Activated CD4-positive, alpha-beta T cell treated with anti-CD3 and anti-CD28 coated beads for 36 hours (primary cell): Measurements from ENCODE around the gene PRKG1. TPM values are rescaled to one million over a fixed set of nuclear protein-coding genes. Genes with fewer than 3 reads are reported as not detected.

Experiments used
- ATAC-seq: fragments of 200-7000 bp; cut with Tn5 transposase; one replicate; pipeline ENCODE4 v1.10.0; 2021; ENCODE audit warnings: mild to moderate bottlenecking, moderate library complexity
- CTCF ChIA-PET: fragments of 350-600 bp; sonication (Branson Sonifier 250); formaldehyde crosslinking; loops from one replicate; lab custom pipeline; 2021; ENCODE audit warnings: antibody characterized with exemption; lab: Charles Lee
- POLR2A ChIA-PET: fragments of 350-600 bp; sonication (Branson Sonifier 250); formaldehyde crosslinking; loops from one replicate; lab custom pipeline; 2021; ENCODE audit warnings: antibody characterized with exemption, inconsistent platforms; lab: Charles Lee
- DNase-seq: peaks from one replicate; pipeline ENCODE4 v3.0.0-alpha.2; 2020
- H3K27ac Mint-ChIP-seq: one replicate; pipeline ENCODE4 v1.8.0; 2021; ENCODE audit warnings: mixed read lengths
- H3K27me3 Mint-ChIP-seq: one replicate; pipeline ENCODE4 v1.8.0; 2021; ENCODE audit warnings: mixed read lengths
- H3K36me3 Mint-ChIP-seq: one replicate; pipeline ENCODE4 v1.8.0; 2021; ENCODE audit warnings: low read depth, mixed read lengths
- H3K4me1 Mint-ChIP-seq: one replicate; pipeline ENCODE4 v1.8.0; 2021; ENCODE audit warnings: mixed read lengths
- H3K4me3 Mint-ChIP-seq: one replicate; pipeline ENCODE4 v1.8.0; 2021; ENCODE audit warnings: mild to moderate bottlenecking, moderate library complexity, mixed read lengths
- H3K9me3 Mint-ChIP-seq: one replicate; pipeline ENCODE4 v1.8.0; 2021; ENCODE audit warnings: low read depth, mixed read lengths
- intact Hi-C, 2 experiments: fragments of 100-400 bp; cut with DNase I in 1 of 2; cut with micrococcal nuclease in 1 of 2; formaldehyde crosslinking; loops; one replicate each; pipeline versions ENCODE4 v1.14.2 to v1.15.1; 2022 to 2024; cut with DNase I, micrococcal nuclease
- total RNA-seq, 2 experiments: library from RNA; stranded (reverse); gene quantifications; one replicate each; pipeline ENCODE4 v1.2.3, GENCODE V29; 2021

The PRKG1 gene
- total RNA-seq, 2 experiments from 2014 or later, result not detected

DNA sequence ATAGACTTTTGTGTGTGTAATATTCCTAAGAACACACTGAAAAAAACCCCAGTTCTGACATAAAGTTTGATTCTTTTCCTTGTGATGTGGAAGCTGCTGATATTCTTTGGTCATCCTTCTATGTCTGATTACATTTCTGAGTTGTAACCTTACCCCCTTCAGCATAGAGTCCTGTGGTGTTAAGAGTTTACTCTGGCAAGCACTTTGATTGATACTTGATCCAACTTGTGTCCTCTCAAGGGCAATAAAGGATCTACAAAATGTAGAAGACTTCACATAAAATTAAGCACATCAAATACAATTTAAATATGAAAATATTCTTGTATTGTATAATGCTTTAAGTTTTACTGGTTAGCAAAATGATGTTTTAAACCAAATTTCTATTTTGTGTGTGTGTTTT lies 1018.1 kb downstream of the PRKG1 start:
- intact Hi-C loops, result no loop called here
- ATAC-seq (no peak), DNase-seq (no peak)
- Mint-ChIP-seq H3K27me3 (no peaks in the 10 kb centered on the region), H3K4me3 (no peak overlapping the region), H3K27ac (no peak overlapping the region), H3K4me1 (no peaks in the 10 kb centered on the region), H3K36me3 (no peaks in the 10 kb centered on the region), H3K9me3 (no peaks in the 10 kb centered on the region)
- CTCF ChIA-PET, result no interaction called here
- POLR2A ChIA-PET, result no interaction called here

DNA sequence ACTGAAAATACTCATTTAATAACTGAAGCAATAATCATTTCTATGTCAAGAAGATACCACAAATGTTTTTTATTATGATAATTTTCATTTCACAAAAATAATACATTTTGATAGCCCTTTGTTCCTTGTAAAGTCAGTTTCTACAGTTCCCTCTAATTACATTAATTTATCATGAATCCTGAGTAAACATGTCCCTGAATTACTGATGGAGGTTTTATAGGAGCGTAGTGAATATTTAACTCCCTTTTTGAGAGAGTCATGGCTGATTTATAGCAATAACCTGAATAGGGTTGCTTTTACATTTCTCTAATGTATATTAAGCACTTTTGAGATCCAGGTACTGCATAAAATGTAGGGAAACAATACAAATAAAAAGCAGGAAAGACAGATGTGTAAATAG lies 1023.8 kb downstream of the PRKG1 start:
- ATAC-seq (no peak), DNase-seq (no peak)
- Mint-ChIP-seq H3K9me3 (no peaks in the 10 kb centered on the region), H3K27me3 (no peaks in the 10 kb centered on the region), H3K36me3 (no peaks in the 10 kb centered on the region), H3K4me1 (no peaks in the 10 kb centered on the region), H3K27ac (no peak overlapping the region), H3K4me3 (no peak overlapping the region)
- CTCF ChIA-PET, result no interaction called here
- intact Hi-C loops, result no loop called here
- POLR2A ChIA-PET, result no interaction called here

DNA sequence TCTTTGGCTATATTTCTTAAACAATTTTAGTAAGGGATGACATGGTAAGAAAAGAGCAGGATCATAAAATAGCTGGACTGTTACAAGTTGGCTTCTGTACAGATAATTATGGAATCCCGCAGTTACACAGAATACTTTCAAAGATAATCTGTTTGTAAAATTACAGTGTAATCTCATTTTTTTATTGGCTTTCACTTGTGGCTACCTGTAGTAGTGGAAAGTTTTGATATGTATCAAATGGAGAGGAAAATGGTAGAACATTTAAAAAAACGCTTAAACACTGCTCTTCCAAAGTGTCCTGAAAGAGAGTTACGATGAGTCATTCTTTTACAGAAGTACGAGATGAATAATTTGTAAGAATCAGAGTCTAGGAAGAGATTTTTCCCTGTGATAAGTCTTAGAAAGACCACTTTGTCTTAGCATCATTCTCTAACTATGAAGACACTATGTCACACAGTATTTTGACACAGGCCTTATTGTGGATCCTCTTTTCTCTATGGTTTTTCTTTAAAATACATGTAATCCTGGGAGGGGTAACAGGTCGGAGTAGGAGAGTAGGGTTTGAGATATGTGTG lies 1024.8 kb downstream of the PRKG1 start:
- Mint-ChIP-seq H3K4me3 (no peak overlapping the region), H3K27me3 (no peaks in the 10 kb centered on the region), H3K9me3 (no peaks in the 10 kb centered on the region), H3K36me3 (no peaks in the 10 kb centered on the region), H3K4me1 (no peaks in the 10 kb centered on the region), H3K27ac (no peak overlapping the region)
- ATAC-seq (no peak), DNase-seq (no peak)
- ChIA-PET POLR2A (no interaction called here), CTCF (no interaction called here)
- intact Hi-C loops, result no loop called here

DNA sequence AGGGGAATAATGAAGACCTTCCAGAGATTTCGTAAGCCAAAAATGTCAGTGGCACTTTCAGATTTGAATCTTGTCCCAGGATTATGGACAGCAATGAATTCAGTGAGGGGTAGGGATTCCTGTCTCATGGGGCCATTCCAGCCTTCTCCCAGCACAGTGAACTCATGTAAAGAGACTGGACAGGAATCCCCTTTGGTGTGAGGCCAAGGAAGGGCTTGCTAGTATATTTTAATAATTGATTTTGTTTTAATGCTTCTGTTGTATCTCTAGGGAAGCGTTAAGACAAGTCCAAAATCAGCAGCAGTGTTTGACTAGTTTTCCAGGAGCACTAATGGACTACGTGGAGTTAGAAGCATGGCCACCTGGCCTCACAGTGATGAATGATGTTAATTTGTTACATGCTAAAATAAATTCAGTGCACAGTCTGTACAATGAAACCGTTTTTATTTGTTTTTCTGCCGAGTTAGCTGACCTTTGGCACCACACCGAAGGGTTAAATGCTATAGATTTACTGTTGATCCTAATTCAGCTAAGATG lies 1025.8 kb downstream of the PRKG1 start:
- Mint-ChIP-seq H3K27ac (no peak overlapping the region), H3K4me3 (no peak overlapping the region), H3K36me3 (no peaks in the 10 kb centered on the region), H3K4me1 (no peaks in the 10 kb centered on the region), H3K27me3 (no peaks in the 10 kb centered on the region), H3K9me3 (no peaks in the 10 kb centered on the region)
- POLR2A ChIA-PET, result no interaction called here
- DNase-seq (no peak), ATAC-seq (no peak)
- intact Hi-C loops, result no loop called here
- CTCF ChIA-PET, result no interaction called here

DNA sequence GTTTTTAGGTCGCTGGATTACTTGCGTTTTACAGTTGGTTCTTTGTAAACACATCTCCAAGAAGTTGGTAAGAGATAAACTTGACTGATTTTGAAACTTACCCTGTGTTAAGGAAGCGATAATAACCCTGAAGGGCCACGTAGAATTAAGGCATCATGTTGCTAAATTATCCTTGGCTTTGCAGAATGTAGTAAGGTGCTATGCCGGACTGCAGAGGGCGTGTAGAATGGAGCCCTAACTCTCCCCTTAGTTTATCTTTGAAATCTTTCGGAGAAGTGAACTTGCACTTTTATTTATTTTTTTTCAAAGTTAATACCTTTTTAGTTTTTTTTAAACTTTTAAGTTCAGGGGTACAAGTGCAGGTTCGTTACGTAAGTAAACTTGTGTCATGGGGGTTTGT lies 1031.0 kb downstream of the PRKG1 start:
- H3K4me1 Mint-ChIP-seq, result no peaks in the 10 kb centered on the region
- H3K36me3 Mint-ChIP-seq, result no peaks in the 10 kb centered on the region
- ATAC-seq, result no peak
- DNase-seq, result no peak
- CTCF ChIA-PET, result no interaction called here
- no peak overlapping the region for H3K27ac Mint-ChIP-seq
- H3K9me3 Mint-ChIP-seq, result no peaks in the 10 kb centered on the region
- intact Hi-C loops, result no loop called here
- POLR2A ChIA-PET, result no interaction called here
- H3K27me3 Mint-ChIP-seq, result no peaks in the 10 kb centered on the region
- no peak overlapping the region for H3K4me3 Mint-ChIP-seq

DNA sequence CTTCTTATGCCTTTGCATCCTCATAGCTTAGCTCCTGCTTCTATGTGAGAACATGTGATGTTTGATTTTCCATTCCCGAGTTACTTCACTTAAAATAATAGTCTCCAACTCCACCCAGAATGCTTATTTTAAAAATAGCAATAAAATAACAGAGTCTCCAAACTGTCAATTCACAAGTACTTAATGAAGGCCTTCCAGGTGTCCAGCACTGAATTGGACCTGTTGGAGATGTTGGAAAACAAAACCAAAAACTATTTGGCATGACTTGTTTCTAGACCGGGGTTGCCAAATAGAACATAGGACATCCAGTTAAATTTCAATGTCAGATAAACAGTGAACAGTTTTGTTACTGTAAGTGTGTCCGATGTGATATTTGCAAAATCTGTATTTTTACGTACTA lies 1031.7 kb downstream of the PRKG1 start:
- ChIA-PET CTCF (no interaction called here), POLR2A (no interaction called here)
- Mint-ChIP-seq H3K4me3 (no peak overlapping the region), H3K9me3 (no peaks in the 10 kb centered on the region), H3K4me1 (no peaks in the 10 kb centered on the region), H3K27me3 (no peaks in the 10 kb centered on the region), H3K27ac (no peak overlapping the region), H3K36me3 (no peaks in the 10 kb centered on the region)
- DNase-seq (no peak), ATAC-seq (no peak)
- intact Hi-C loops, result no loop called here

DNA sequence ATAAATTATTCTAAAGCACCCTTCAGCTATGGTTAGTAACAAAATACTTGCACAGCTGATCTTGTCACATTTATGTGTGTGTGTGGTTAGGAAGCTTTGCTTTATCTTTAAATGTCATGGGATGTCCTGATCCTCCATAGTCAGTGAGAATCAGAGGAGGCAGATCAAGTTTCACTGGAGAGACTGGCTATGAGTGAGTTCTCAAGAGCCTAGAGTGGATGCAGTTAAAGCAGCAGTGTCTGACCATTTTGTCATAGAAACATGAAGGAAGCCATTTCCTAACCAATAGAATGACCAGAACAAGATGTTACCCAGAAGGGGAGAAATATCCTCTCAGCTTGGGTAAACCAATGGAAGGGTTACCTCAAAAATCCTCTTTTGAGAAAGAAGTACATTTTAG lies 1032.6 kb downstream of the PRKG1 start:
- DNase-seq (no peak), ATAC-seq (no peak)
- Mint-ChIP-seq H3K4me1 (no peaks in the 10 kb centered on the region), H3K36me3 (no peaks in the 10 kb centered on the region), H3K9me3 (no peaks in the 10 kb centered on the region), H3K27me3 (no peaks in the 10 kb centered on the region), H3K4me3 (no peak overlapping the region), H3K27ac (no peak overlapping the region)
- POLR2A ChIA-PET, result no interaction called here
- CTCF ChIA-PET, result no interaction called here
- intact Hi-C loops, result no loop called here

DNA sequence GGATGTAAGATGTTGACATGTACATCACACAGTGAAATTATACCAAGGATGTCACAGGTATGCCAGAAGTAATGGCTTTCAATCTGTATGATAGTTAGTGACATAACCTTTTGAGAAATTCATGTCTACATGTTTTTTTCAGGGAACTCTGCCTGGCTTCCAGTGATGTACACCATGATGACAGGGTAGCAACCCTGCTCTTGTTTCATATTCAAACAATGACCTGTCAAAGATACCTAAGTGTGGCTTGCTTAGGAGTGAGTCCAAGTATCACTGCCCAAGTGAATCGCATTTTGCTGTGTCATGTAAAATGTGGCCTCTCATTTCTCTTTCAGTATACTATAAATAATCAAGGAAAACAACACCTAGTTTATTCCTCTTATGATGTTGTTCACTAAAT lies 1033.9 kb downstream of the PRKG1 start:
- no peak overlapping the region for H3K4me3 Mint-ChIP-seq
- H3K36me3 Mint-ChIP-seq, result no peaks in the 10 kb centered on the region
- ATAC-seq (no peak), DNase-seq (no peak)
- ChIA-PET POLR2A (no interaction called here), CTCF (interaction anchor here (0.7 kb wide), 1 partner anchor 158 kb away, joined by 3 read pairs; no protein-coding TSS in a partner anchor)
- no peaks in the 10 kb centered on the region for H3K9me3 Mint-ChIP-seq
- H3K4me1 Mint-ChIP-seq, result no peaks in the 10 kb centered on the region
- H3K27ac Mint-ChIP-seq, result no peak overlapping the region
- intact Hi-C loops, result no loop called here
- no peaks in the 10 kb centered on the region for H3K27me3 Mint-ChIP-seq

DNA sequence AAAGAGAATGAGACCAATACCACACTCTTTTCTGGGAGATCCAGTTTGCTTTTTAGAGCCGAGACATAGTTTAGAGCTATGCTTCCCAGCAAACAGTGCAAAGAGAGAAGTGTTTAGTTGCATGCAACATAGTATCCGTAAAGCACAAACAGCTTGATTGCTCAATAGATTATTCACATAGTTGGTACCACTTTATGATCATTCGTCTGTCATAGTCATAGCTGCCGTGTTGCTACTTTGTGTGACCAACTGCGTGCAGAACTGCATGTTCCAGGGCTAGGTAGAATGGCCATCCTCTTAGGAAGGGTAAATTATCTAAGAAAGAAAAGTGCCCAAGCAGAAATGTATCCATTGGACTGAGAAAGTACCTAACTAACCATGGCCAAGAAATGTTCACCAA lies 1036.3 kb downstream of the PRKG1 start:
- DNase-seq (no peak), ATAC-seq (no peak)
- intact Hi-C loops, result no loop called here
- H3K4me3 Mint-ChIP-seq, result no peak overlapping the region
- H3K36me3 Mint-ChIP-seq, result no peaks in the 10 kb centered on the region
- no peak overlapping the region for H3K27ac Mint-ChIP-seq
- H3K9me3 Mint-ChIP-seq, result no peaks in the 10 kb centered on the region
- H3K27me3 Mint-ChIP-seq, result no peaks in the 10 kb centered on the region
- ChIA-PET POLR2A (no interaction called here), CTCF (interaction anchor here (0.6 kb wide), 1 partner anchor 1457 kb away, joined by 3 read pairs; no protein-coding TSS in a partner anchor)
- H3K4me1 Mint-ChIP-seq, result no peaks in the 10 kb centered on the region

DNA sequence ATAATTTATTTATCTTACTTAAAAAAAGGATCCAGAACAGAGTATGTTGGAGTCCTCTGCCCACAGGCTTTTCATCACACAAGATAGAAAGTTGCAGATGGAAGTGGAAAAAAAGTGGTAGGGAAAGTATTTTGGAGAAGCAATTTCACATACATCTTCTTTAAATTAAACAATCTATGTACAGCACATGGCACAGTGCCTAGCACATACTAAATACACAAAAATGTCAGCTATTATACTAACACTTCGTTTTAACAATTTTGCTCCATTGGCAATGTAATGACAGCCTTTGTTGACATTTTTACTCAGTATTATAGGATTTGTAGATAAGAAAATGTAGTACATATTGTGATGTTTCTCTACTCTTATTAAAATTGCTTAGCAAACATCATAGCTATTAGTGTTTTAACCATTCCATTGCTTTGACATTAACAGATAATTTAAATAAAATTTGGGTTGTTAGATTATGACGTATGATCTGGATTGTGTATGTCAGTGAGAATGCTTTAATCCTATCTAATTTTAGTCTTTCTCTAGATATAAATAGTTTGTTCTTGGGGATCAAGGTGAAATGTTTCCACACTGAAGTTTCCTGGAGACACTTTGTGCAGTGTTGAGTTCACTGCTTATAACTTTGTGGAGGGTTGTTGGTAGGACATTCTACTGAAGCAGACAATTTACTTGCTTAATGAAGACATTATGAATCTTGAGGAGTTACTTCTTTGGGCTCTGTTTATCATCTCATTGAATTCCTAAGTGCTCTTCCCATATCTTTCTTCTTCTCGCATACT lies 1037.0 kb downstream of the PRKG1 start:
- Mint-ChIP-seq H3K4me3 (no peak overlapping the region), H3K9me3 (no peaks in the 10 kb centered on the region), H3K27ac (no peak overlapping the region), H3K4me1 (no peaks in the 10 kb centered on the region), H3K36me3 (no peaks in the 10 kb centered on the region), H3K27me3 (no peaks in the 10 kb centered on the region)
- intact Hi-C loops, result no loop called here
- DNase-seq, result no peak
- POLR2A ChIA-PET, result no interaction called here
- CTCF ChIA-PET, result interaction anchor here (0.6 kb wide), 1 partner anchor 1458 kb away, joined by 3 read pairs; no protein-coding TSS in a partner anchor
- ATAC-seq, result no peak

DNA sequence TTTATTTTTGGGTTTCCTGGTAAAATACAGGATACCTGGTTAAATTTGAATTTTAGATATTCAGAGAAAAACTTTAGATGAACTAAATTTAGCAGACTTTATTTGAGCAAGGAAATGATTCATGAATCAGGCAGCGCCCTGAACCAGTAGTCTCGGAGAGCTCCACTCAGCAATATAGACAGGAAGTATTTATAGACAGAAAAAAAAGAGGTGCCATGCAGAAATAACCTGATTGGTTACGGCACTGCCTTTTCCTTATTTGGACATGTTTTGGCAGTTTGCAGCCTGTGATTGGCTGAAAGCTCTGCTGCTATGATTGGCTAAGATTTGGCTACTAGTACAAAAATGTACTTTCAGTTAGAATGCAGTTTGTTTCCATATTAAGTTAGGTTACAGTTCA lies 1041.5 kb downstream of the PRKG1 start:
- Mint-ChIP-seq H3K9me3 (no peaks in the 10 kb centered on the region), H3K27ac (no peak overlapping the region), H3K4me1 (no peaks in the 10 kb centered on the region), H3K4me3 (no peak overlapping the region), H3K36me3 (no peaks in the 10 kb centered on the region), H3K27me3 (no peaks in the 10 kb centered on the region)
- ATAC-seq, result no peak
- ChIA-PET POLR2A (no interaction called here), CTCF (interaction anchor here (0.9 kb wide), 1 partner anchor 248 kb away, joined by 3 read pairs; no protein-coding TSS in a partner anchor)
- DNase-seq, result no peak
- intact Hi-C loops, result no loop called here

DNA sequence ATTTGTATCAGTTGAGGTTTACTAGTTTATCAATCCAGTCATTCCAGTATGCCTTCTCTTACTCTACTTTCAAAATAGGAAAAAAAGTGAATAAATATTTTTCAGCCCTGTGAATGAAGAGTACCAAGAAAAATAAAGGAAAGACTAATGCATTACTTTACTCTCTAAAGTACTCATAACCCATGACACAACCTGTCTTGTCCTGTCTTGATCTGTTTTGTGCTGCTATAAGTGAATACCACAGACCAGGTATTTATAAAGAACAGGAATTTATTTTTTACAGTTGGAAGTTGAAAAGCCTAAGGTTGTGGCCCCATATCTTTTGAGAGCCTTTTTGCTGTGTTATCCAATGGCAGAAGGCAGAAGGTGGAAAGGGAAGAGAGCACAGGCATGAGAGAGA lies 1045.2 kb downstream of the PRKG1 start:
- H3K27ac Mint-ChIP-seq, result no peak overlapping the region
- H3K4me1 Mint-ChIP-seq, result no peaks in the 10 kb centered on the region
- ATAC-seq (no peak), DNase-seq (no peak)
- intact Hi-C loops, result no loop called here
- H3K27me3 Mint-ChIP-seq, result no peaks in the 10 kb centered on the region
- POLR2A ChIA-PET, result no interaction called here
- no peak overlapping the region for H3K4me3 Mint-ChIP-seq
- no peaks in the 10 kb centered on the region for H3K36me3 Mint-ChIP-seq
- CTCF ChIA-PET, result no interaction called here
- H3K9me3 Mint-ChIP-seq, result no peaks in the 10 kb centered on the region
